GM19023 (cell line): ENCODE results near the gene MRPL9.
"Not testable (repeated sequence)": the region's sequence is repeated elsewhere in the genome, so short reads cannot be mapped to it uniquely, and the experiment has no call there.

Experiments used
- ATAC-seq: cut with Tn5 transposase; IDR thresholded peaks from one replicate; pipeline ENCODE4 v1.9.1; 2021; ENCODE audit warnings: mild to moderate bottlenecking, moderate library complexity; ENCODE audit not compliant: unreplicated experiment

The MRPL9 gene

DNA sequence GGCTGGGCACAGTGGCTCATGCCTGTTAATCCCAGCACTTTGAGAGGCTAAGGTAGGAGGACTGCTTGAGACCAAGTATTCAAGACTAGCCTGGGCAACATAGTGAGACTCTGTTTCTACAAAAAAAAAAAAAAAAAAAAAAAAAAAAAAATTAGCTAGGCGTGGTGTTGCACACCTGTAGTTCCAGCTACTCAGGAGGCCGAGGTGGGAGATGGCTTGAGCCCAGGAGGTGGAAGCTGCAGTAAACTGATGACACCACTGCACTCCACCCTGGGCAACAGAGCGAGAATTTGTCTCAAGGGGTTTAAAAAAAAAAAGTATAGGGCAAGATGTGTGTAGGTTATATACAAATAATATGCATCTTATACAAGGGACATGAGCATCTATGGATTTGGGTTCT, 24.4 kb upstream of the MRPL9 start:
- no peak for ATAC-seq

DNA sequence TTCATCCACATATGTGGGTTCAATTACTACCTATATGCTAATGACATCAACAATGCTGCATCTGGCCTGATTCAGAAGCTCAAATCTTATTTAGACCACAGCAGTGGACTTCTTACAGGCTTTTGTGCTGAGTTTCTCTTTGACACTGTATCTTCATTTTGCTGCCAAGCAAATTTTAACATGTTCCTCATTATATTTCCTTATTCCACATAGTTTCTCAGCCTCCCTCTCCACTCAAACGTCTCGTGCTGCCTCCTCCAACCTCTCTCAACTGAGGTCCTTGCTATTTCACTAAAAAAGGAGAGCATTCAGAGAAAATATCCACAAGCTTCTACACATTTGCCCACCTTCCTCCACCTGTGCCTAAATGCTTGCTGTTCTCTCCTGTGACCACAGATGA, 20.5 kb upstream of the MRPL9 start:
- ATAC-seq, result no peak

DNA sequence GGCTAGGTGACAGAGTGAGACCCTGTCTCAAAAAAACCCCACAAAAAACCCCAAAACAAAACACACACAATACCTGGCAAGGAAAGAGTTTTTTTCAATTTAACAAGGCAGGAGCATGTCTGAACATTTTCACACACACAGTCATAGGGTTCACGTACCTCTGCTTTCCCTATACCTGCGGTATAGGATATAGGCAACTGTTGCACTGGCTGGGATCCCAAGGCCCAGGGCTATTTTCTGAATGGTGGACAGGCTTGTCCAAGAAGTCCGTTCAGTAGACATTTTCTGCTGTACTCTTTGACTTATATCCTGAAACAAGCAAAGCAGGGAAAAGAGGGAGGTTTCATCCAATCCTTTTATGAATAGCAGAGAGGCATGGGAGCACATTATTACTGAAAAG, 19.4 kb upstream of the MRPL9 start:
- ATAC-seq, result no peak

DNA sequence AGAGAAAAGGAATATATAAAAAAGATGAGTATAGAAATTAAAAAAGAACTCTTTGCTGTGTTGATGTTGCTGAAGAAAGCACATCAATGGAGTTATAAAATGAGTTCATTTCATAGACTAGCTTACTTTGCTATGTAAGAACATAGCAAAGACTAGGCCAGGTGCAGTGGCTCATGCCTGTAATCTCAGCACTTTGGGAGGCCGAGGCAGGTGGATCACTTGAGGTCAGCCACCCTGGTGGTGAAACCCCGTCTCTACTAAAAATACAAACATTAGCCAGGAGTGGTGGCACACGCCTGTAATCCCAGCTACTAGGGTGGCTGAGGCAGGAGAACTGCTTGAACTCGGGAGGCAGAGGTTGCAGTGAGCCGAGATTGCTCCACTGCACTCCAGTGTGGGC, 18.7 kb upstream of the MRPL9 start:
- ATAC-seq, result not testable (repeated sequence)

DNA sequence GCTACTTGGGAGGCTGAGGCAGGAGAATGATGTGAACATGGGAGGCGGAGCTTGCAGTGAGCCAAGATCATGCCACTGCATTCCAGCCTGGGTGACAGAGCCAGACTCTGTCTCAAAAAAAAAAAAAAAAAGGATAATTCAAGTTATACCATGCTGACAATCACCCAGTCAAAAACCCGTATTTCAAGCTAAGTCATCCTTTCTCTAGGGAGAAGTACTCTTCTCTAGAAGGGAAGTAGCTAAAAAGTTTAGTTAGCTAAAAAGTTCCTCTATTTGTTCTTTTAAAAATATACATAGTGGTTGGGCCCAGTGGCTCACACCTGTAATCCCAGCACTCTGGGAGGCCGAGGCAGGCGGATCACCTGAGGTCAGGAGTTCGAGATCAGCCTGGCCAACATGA, 17.4 kb upstream of the MRPL9 start:
- ATAC-seq, result not testable (repeated sequence)

DNA sequence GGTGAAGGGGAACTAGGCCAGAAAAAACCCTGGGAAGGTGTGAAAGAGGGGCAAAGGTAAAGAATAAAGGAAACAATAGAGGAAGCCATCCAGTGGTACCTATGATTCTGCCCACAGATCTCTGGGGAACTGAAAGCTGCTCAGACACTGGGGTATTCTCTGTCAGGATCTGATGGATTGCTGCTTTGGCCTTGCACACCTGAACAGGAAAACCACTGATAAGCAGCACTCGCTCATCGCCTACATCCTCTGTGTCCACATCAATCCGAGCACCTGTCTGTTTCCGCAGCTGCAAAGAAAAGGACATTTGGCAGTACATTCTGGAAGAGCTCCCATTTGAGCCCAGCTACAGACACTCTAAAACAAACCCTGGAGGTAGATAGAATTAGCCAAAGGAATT, 16.6 kb upstream of the MRPL9 start:
- no peak for ATAC-seq

DNA sequence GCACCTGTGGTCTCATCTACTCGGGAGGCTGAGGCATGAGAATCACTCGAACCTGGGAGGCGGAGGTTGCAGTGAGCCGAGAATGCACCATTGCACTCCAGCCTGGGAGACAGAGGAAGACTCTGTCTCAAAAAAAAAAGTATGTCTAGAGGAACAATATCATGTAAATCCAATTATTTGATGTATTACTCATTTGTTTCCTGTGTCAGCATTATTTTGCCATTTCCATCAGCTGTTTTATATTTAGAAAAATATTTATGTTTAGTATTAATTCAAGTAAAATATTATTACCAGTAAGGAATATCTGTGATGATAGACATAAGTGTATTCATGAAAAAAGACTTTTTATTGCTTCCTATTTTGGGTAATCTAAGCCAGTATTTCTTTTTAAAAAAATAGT, 14.0 kb upstream of the MRPL9 start:
- no peak for ATAC-seq

DNA sequence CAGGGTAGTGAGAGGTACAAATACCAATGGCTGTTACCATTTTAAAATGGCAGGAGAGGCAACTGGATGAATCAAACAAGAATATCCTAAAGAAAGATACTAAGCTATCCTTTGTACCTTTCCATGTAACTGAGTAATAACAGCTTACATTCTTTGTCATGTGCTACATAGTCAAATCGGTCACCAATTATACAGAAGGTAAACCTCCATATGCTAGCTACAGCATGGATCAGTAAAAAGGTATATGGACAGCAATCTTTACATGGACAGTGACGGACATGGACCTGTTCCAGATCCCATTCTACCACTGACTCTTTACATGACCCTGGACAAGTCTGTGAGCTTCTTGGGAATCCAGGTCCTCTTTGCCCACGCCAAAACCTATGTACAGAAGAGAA, 13.4 kb upstream of the MRPL9 start:
- no peak for ATAC-seq

DNA sequence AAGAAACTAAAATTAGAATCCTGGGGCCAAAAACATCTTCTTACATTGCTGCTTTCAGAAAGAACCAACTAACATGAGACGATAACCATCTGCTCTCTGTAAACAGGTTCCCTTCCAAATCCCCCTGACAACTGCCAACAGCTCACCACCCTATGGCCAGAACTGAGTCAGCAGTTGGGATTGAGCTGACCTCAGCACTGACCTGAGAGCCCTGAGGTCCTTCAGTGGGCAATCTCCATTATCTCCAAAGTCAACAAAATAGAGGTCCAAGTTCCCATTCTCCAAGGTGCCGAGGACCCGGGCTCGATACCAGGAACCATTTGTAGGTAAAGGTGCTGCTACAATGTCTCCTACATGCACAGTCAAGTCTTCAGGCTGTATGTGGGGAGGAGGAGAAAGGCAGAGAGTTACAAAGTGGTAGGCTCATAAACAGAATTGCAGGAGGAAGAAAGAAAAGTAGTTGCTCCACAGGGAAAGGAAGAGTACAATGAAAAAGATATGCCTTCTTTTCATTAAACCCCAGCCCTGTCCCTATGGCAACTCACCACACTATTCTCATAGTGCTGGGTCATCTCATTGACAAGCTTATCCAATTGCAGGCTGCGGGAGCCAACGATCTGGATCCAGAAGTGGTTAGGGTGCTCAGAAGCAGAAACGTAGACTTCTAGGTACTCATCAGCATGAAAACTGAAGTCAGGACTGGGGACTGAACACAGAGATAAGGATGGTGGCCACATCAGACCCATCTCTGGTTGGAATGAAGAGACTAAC, 12.8 kb upstream of the MRPL9 start:
- no peak for ATAC-seq

DNA sequence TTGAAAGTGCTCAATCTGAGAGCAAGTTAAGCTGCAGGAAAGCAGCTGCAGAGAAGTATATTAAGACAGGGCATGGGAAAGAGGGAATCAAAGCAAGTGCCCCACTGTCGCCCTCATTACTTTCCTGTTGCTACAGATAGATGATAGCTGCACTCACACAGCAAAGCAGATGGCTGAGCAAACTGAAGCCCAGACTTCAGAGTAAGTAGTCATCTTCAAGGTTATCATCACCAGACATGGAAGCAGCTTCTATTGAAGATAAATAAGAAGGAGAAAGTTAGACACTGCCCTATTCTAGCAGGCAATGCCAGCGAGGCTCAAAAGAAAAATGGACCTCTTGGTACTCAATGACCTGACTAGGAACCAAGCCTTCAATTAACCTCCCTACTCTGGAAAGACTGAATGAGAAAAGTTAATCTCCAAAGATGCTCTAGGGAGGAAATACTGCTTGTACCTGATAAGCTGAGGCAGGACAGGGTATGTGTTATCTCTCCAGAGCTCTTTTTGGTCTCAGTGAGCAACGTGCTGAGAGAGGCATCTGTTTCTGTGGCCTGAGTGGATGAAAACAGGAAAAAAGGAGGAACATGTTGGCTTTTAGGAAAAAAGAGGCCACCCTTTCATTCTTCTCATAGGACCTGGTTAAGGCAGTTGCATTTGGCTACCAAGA, 11.1 kb upstream of the MRPL9 start:
- ATAC-seq, result no peak

DNA sequence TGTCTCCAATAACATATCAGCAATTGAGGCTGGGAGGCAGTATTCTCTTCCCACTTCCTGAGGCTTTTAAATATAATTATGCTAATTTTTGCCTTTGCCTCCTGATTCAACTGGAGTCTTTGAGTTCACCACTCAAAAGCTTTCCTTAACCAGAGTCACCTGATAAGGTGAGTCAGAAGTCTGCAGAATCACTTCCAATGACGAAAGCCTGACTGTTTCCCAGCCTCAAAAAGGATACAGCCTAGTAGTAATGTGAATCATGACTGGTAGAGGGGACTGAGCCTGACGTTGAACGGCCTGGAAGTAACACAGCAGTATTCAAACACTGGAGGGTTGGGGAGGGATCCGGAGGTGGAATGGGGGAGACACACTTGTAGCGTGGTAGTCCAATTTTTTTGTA, 10.4 kb upstream of the MRPL9 start:
- ATAC-seq, result no peak

DNA sequence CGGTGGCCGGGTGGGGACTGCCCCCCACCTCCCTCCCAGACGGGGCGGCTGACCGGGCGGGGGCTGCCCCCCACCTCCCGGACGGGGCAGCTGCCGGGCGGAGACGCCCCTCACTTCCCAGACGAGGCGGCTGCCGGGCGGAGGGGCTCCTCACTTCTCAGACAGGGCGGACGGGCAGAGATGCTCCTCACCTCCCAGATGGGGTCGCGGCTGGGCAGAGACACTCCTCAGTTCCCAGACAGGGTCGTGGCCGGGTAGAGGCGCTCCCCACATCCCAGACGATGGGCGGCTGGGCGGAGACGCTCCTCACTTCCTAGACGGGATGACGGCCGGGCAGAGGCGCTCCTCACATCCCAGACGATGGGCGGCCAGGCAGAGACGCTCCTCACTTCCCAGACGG, 6.0 kb upstream of the MRPL9 start:
- ATAC-seq, result not testable (repeated sequence)

DNA sequence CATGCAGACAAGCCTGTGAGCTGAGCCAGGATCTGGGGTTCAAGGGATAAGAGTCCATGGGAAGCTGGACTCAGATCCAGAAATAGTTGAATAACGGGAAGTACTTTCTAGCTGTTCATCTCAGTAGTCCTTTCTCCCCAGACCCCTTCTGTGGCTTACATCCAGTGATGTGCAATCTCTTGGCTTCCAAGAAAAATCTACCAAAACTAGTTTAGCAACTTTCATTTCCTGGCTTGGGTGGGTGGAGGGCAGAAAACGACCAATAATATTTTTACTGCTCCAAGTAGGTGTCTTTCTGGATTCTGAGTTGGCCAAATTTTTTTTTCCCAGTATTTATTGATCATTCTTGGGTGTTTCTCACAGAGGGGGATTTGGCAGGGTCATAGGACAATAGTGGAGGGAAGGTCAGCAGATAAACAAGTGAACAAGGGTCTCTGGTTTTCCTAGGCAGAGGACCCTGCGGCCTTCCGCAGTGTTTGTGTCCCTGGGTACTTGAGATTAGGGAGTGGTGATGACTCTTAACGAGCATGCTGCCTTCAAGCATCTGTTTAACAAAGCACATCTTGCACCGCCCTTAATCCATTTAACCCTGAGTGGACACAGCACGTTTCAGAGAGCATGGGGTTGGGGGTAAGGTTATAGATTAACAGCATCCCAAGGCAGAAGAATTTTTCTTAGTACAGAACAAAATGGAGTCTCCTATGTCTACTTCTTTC, 5.2 kb upstream of the MRPL9 start:
- ATAC-seq, result not testable (repeated sequence)

DNA sequence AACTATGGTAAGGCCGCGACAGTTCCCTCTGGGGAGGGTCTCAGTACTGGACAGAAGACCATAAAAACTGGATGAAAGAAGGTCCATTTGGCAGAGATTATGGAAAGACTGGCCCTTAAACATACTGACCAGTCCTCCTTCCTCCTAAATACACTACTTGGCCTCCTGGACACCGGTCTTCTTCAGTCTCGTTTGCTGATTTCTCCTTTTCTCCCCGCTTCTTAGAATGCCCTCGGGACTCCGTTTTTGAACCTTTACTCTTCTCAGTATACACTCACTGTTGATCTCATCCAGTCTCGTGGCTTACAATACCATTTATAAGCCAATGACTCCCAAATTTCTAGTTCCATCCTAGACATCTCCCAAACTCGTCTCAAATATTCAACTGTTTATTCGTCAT, 694 bp upstream of the MRPL9 start:
- no peak for ATAC-seq

DNA sequence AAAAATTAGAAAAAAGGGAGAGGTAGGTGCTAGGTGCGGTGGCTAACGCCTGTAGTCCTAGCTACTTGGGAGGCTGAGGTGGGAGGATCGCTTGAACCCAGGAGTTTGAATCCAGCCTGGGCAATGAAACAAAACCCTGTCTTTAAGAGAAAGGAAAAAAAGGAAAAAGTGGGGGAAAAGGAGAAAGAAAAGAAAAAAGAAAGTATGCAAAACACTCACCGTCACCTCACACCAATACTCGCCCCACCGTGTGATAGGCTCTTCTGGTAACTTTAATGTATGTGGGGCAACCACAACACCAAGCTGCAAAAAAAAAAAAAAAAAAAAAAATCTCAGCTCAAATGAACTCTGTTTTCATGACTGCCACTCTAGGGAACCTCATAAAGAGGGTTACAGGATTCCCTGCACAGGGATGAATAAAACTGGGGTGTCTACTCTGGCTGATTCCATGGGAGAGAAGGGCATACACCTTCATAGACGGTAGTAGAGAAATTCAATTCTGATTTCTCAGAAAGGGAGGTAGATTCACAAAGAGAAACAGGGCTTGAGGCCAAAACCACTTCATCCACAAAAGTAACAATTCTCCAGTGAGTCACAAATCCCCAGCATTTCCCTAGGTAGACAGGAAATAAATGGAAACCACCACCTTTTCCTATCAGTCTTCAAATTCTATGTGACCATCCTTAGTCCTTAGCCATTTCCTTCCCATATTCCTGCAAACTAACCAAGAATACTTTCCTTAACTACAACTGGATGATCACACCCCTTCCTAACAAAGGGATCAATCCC, 2.5 kb downstream of the MRPL9 start:
- no peak for ATAC-seq

DNA sequence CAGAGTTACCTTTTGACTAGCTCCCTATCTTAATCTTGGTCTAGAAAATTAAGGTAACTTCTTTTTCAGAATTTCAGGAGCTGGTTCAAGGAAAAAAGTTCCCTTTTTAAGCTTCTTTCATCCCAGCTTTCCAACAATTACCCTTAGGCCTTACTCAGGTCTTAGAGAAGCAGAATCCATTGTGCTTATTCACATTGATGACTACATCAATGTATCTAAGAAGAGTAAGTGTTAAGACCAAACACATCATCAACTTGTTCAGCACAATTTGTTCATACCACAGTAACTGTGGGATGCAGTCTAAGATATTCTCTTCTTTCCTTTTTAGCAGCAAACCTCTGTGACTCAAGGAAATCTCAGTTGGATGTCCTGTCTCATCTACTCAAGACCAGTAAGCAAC, 4.1 kb downstream of the MRPL9 start:
- ATAC-seq, result no peak

DNA sequence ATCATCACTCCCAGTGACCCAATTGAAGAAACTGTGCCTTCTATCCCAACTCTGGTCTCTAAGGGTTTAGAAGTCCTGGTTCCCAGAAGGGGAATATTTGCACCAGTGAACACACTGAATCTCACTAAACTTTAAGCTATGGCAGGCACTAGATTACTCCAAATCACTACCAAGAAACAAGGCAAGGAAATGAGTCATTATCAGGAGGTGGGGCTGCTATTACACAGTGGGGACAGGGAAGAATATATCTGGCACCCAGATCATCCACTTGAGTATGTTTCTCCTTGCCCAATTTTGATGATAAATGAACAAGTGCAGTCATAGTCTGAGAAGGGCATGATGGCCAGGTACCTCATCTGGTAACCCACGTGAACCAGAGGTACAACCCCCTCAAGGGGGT, 7.0 kb downstream of the MRPL9 start:
- ATAC-seq, result no peak

DNA sequence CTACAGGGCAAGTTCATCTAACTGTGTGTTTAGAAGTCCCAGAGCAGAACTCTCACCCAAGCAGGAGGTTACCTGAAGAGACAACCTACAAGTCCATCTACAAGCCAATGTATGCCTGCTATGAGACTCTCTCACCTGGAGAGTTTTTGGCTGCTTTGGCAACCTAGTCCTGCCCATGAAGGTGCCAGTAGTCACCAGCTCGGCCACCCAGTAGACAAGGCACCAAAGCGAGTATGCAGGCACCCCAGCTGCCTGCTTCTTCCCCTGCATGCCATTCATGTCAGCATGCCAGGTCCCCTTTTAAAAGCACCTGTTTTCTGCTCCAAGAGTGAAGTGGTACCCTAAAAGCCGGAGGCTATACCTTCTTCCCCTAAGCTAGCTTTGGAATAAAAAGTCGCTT, 21.8 kb downstream of the MRPL9 start:
- no peak for ATAC-seq

DNA sequence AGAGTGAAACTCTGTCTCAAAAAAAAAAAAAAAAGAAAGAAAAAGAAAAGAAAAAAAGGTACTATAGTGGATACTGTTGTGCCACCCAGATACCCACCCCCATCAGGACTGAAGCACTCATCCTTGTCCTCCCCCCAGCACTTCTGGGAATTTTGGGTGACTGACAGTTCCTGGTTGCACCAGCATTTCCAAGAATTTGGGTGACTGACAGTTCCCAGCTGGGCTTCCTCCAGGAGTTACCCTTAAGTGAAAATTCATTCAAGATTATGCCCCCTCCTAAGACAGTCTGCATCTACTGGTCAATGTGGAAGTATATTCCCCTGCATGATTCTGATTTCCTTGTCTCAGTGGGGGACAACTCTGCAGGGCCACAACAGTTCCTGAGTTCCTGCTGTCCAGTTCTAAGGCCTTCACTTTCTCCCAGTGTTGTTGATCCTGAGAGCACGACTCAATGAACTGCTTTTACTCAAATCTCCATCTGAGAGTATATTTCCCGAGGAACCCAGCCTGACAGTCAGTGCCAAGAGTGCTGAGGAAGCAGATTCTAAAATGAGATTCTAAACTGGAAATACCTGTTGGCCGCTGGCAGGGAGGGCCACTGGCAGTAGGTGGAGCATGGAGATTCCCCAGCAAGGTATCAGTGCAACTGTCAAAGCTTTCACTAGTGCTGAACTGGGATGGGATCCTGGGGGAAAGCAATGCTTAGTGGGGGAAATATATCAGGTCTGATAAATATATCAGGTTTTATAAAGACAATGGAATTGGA, 23.5 kb downstream of the MRPL9 start:
- ATAC-seq, result no peak

DNA sequence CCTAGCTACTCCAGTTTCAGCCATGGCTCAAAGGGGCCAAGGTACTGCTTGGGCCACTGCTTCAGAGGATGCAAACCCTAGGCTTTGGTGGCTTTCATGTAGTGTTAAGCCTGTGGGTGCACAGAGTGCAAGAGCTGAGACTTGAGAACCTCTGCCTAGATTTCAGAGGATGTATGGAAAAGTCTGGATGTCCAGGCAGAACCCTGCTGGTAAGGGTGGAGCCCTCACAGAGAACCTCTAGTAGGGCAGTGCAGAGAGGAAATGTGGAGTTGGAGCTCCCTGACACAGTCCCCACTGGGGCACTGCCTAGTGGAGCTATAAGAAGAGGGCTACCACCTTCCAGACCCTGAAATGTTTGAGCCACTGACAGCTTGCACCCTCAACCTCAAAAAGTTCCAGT, 25.8 kb downstream of the MRPL9 start:
- no peak for ATAC-seq

DNA sequence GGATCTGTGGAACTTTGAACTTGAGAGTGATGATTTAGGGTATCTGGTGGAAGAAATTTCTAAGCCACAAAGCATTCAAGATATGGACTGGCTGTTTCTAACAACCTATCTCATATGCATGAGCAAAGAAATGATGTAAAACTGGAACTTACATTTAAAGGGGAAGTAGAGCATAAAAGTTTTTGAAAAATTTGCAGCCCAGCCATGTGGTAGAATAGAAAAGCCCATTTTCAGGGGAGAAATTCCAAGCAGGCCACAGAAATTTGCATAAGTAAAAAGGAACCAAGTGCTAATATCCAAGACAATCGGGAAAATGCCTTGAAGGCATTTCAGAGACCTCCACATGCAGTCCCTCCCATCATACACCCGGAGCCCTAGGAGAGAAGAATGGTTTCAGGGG, 26.3 kb downstream of the MRPL9 start:
- ATAC-seq, result no peak
